ENCODE measurements around the gene PDGFRB.

PDGFRB gene

DNA sequence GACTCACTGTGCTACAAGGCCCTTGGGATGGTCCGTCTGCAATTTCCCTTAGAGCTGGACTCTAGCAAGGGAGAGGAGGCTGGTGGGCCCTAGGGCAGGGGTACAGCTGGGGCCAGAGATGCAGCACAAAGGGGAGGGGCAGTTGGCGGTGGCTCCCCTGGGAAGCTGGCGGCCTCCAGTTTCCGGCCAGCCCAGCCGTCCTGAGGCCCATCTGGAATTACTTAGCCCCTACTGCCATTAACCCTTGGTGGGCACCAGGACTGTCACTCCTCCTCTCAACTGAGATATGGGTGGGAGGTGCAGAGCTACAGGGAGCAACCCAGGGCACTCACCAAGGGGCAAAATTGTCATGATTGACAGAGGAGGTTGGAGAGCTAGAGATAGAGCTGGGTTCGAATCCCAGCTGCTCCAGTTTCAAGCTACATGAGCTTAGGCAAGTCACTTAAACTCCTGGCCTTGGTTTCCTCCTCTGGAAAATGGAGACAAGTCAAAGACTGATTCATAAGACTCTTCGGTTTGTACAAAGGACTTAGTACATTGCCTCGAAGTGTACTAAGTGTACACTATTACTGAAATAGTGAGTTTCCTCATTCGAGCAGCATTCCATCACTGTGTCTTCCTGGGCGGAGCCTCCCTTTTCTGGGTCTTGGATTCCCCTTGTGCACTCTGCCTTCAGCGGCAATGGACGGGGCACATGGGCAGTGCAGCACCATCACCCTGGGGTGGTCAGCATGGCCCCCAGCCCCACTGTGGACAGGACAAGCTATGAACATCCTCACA lies 2.7 kb upstream of the PDGFRB start:
- Histone ChIP-seq H3K36me3 (ENCODE audit: insufficient read depth, low read length) (no peaks in the 10 kb centered on the region), H3K27ac (no peak overlapping the region), H3K9ac (ENCODE audit: insufficient read length) (no peak overlapping the region), H3K4me3 (no peak overlapping the region), H3K9me3 (ENCODE audit: low read depth, low read length) (no peaks in the 10 kb centered on the region)
- no peak for DNase-seq (ENCODE audit: low read depth, low spot score)
- TF ChIP-seq FOXP2 (optimal IDR thresholded peaks at IDR 0.05; ENCODE audit: control extremely low read depth, extremely low read length, insufficient read depth) (no peak), POLR2AphosphoS5 (IDR thresholded peaks at IDR 0.05; ENCODE audit: borderline replicate concordance, low read depth, low read length) (no peak), EZH2 (IDR thresholded peaks at IDR 0.05) (no peak)

GRCh38 chr5:150157168-150157567 lies 1.5 kb upstream of the PDGFRB start:
- Histone ChIP-seq H3K36me3 (ENCODE audit: insufficient read depth, low read length) (no peaks in the 10 kb centered on the region), H3K4me3 (no peak overlapping the region), H3K27ac (peak overlapping the region; percentile 58), H3K9me3 (ENCODE audit: low read depth, low read length) (no peaks in the 10 kb centered on the region), H3K9ac (ENCODE audit: insufficient read length) (no peak overlapping the region)
- no peak for TF ChIP-seq EZH2 (IDR thresholded peaks at IDR 0.05)
- TF ChIP-seq POLR2AphosphoS5 (IDR thresholded peaks at IDR 0.05; ENCODE audit: borderline replicate concordance, low read depth, low read length), result no peak
- TF ChIP-seq FOXP2 (optimal IDR thresholded peaks at IDR 0.05; ENCODE audit: control extremely low read depth, extremely low read length, insufficient read depth), result no peak
- no peak for DNase-seq (ENCODE audit: low read depth, low spot score)

- Histone ChIP-seq H3K36me3 (ENCODE audit: insufficient read depth, low read length) (no peaks in the 10 kb centered on the region), H3K9ac (ENCODE audit: insufficient read length) (no peak overlapping the region), H3K9me3 (ENCODE audit: low read depth, low read length) (no peaks in the 10 kb centered on the region), H3K4me3 (no peak overlapping the region), H3K27ac (peak overlapping the region; percentile 79)
- no peak for DNase-seq (ENCODE audit: low read depth, low spot score)
- TF ChIP-seq FOXP2 (optimal IDR thresholded peaks at IDR 0.05; ENCODE audit: control extremely low read depth, extremely low read length, insufficient read depth) (no peak), POLR2AphosphoS5 (IDR thresholded peaks at IDR 0.05; ENCODE audit: borderline replicate concordance, low read depth, low read length) (no peak), EZH2 (IDR thresholded peaks at IDR 0.05) (no peak)
These were observed 895 bp upstream of the PDGFRB start for GRCh38 chr5:150156540-150156939.

DNA sequence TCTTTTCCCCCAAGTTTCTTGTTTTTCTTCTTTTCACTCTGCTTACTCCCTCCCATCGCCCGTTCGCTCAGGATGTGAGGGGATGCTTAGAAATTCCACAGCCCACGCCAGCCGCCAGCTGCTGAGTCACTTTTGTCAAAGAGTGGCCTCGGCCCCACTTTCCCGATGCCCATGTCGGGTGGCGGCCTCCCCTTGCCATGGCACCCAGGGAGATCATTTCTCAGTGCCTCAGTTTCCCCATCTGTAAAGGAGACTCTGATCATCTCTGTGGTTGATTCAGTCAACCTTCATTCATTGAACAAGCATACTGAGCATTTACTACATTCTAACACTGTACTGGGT lies 353 bp upstream of the PDGFRB start:
- H3K27ac ChIP-seq, result peak overlapping the region; percentile 79
- DNase-seq (ENCODE audit: low read depth, low spot score), result no peak
- H3K4me3 ChIP-seq, result peak overlapping the region; percentile 68
- H3K36me3 ChIP-seq (ENCODE audit: insufficient read depth, low read length), result no peaks in the 10 kb centered on the region
- 0 out of 2 replicates have a peak, but pooled peaks have one; percentile 1 for TF ChIP-seq POLR2AphosphoS5 (IDR thresholded peaks at IDR 0.05; ENCODE audit: borderline replicate concordance, low read depth, low read length)
- TF ChIP-seq FOXP2 (optimal IDR thresholded peaks at IDR 0.05; ENCODE audit: control extremely low read depth, extremely low read length, insufficient read depth), result no peak
- H3K9ac ChIP-seq (ENCODE audit: insufficient read length), result no peak overlapping the region
- no peaks in the 10 kb centered on the region for H3K9me3 ChIP-seq (ENCODE audit: low read depth, low read length)

DNA sequence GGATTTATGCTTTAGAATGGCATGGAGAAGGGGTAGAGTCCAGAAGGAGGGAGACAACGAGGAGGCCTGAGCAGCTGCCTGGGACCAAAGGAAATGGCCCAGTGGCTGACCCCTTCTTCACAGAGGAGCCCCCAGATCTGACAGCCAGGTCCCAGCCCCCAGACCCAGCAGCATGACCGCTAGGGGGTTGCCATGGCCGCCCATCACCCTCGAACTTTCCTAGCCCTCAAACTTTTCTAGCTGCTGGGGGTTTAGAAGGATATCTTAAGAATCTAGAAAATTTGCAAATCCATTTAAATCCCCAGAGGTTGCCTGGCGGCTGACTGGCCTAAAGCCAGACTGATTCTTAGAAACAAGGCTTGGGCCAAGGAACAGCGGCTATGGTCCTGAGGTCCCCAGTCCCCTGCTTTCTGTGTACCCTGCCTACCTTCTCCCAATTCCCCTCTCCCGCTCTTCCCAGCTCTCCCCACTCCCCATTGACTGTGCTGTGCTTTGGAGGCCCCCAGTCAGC lies 972 bp downstream of the PDGFRB start:
- peak overlapping the region; percentile 68 for H3K4me3 ChIP-seq
- H3K27ac ChIP-seq, result peak overlapping the region; percentile 55; the same call in 1 of the 2 replicates
- H3K9ac ChIP-seq (ENCODE audit: insufficient read length), result peak overlapping the region; percentile 26
- no peak for TF ChIP-seq FOXP2 (optimal IDR thresholded peaks at IDR 0.05; ENCODE audit: control extremely low read depth, extremely low read length, insufficient read depth)
- TF ChIP-seq EZH2 (IDR thresholded peaks at IDR 0.05), result no peak
- no peak for TF ChIP-seq POLR2AphosphoS5 (IDR thresholded peaks at IDR 0.05; ENCODE audit: borderline replicate concordance, low read depth, low read length)
- DNase-seq (ENCODE audit: low read depth, low spot score), result no peak
- H3K36me3 ChIP-seq (ENCODE audit: insufficient read depth, low read length), result no peaks in the 10 kb centered on the region
- no peaks in the 10 kb centered on the region for H3K9me3 ChIP-seq (ENCODE audit: low read depth, low read length)

GRCh38 chr5:150153957-150154617 lies 1.6 kb downstream of the PDGFRB start:
- H3K27ac ChIP-seq, result peak overlapping the region; percentile 55; the same call in 1 of the 2 replicates
- no peaks in the 10 kb centered on the region for H3K9me3 ChIP-seq (ENCODE audit: low read depth, low read length)
- H3K36me3 ChIP-seq (ENCODE audit: insufficient read depth, low read length), result no peaks in the 10 kb centered on the region
- no peak overlapping the region for H3K9ac ChIP-seq (ENCODE audit: insufficient read length)
- no peak for TF ChIP-seq FOXP2 (optimal IDR thresholded peaks at IDR 0.05; ENCODE audit: control extremely low read depth, extremely low read length, insufficient read depth)
- no peak for TF ChIP-seq EZH2 (IDR thresholded peaks at IDR 0.05)
- TF ChIP-seq POLR2AphosphoS5 (IDR thresholded peaks at IDR 0.05; ENCODE audit: borderline replicate concordance, low read depth, low read length), result no peak
- H3K4me3 ChIP-seq, result peak overlapping the region; percentile 68
- DNase-seq (ENCODE audit: low read depth, low spot score), result no peak

DNA sequence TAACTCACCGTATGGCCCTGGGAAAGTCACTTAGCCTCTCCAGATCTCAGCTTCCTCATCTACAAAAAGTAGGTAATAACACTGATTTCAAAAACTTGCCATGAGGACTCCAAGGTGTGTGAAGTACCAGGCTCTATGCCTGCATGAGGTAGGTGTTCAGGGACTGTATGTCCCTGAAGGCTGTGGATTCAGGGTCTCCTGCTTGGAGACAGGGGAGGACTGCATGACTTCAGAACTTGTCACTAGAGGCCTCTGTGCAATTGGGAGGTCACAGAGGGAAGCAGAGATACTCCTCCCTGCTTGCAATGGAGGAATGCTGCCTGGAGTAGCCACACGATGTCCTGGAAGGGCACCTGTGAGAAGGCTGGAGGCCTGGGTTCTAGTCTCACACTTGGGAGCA lies 2.2 kb downstream of the PDGFRB start:
- no peak for DNase-seq (ENCODE audit: low read depth, low spot score)
- Histone ChIP-seq H3K9me3 (ENCODE audit: low read depth, low read length) (no peaks in the 10 kb centered on the region), H3K4me3 (no peak overlapping the region), H3K36me3 (ENCODE audit: insufficient read depth, low read length) (no peaks in the 10 kb centered on the region), H3K9ac (ENCODE audit: insufficient read length) (no peak overlapping the region), H3K27ac (no peak overlapping the region)
- no peak for TF ChIP-seq EZH2 (IDR thresholded peaks at IDR 0.05)
- no peak for TF ChIP-seq FOXP2 (optimal IDR thresholded peaks at IDR 0.05; ENCODE audit: control extremely low read depth, extremely low read length, insufficient read depth)
- no peak for TF ChIP-seq POLR2AphosphoS5 (IDR thresholded peaks at IDR 0.05; ENCODE audit: borderline replicate concordance, low read depth, low read length)

GRCh38 chr5:150152636-150153462 lies 2.8 kb downstream of the PDGFRB start:
- no peak overlapping the region for H3K4me3 ChIP-seq

More at GRCh38 chr5:150152636-150153462, 2.8 kb downstream of the PDGFRB start:
- Histone ChIP-seq H3K9ac (ENCODE audit: insufficient read length) (no peak overlapping the region), H3K27ac (no peak overlapping the region), H3K36me3 (ENCODE audit: insufficient read depth, low read length) (no peaks in the 10 kb centered on the region), H3K9me3 (ENCODE audit: low read depth, low read length) (no peaks in the 10 kb centered on the region)
- TF ChIP-seq EZH2 (IDR thresholded peaks at IDR 0.05), result no peak
- no peak for DNase-seq (ENCODE audit: low read depth, low spot score)
